ENCODE results near the gene POLH. TPM values are rescaled to one million over a fixed set of nuclear protein-coding genes. Genes with fewer than 3 reads are reported as not detected.

Gene POLH
- total and polyA plus RNA-seq, 2 experiments from 2014 or later: 5.1 to 7.4 TPM

DNA sequence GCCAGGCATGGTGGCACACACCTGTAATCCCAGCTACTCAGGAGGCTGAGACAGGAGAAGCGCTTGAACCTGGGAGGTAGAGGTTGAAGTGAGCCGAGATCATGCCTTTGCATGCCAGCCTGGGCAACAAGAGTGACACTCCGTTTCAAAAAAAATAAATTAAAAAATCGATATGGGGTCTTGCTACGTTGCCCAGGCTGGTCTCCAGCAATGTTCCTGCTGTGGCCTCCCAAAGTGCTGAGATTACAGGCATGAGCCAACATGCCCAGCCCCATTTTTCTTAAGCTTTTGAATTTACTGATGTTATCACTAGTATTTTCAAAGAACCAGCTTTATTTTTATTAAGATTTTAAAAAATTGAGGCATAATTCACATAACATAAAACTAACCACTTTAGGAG, 35.5 kb upstream of the POLH start:
- Histone ChIP-seq H3K27ac (no peak overlapping the region), H3K27me3 (no peaks in the 10 kb centered on the region), H3K4me2 (no peak overlapping the region), H2AFZ (no peak overlapping the region), H4K20me1 (ENCODE audit: insufficient read depth, poor library complexity, severe bottlenecking) (no peaks in the 10 kb centered on the region), H3K36me3 (replicated peaks; ENCODE audit: insufficient read depth, low read depth) (no peaks in the 10 kb centered on the region), H3K9me2 (replicated peaks; ENCODE audit: insufficient read depth) (no peaks in the 10 kb centered on the region), H3K4me1 (ENCODE audit: insufficient read depth) (no peaks in the 10 kb centered on the region), H3K4me3 (no peak overlapping the region), H3K79me2 (no peaks in the 10 kb centered on the region), H3K9me3 (ENCODE audit: low read depth) (no peaks in the 10 kb centered on the region)
- DNase-seq (ENCODE audit: low spot score): no peak
- WGBS (ENCODE audit: low lambda C conversion rate, missing lambda C conversion rate): 96% methylated on average over 5 of the region's 5 CpGs
- no peak for TF ChIP-seq EZH2phosphoT487 (IDR thresholded peaks at IDR 0.05; ENCODE audit: low read depth, severe bottlenecking, unreplicated experiment)
- TF ChIP-seq, protein P1, sequence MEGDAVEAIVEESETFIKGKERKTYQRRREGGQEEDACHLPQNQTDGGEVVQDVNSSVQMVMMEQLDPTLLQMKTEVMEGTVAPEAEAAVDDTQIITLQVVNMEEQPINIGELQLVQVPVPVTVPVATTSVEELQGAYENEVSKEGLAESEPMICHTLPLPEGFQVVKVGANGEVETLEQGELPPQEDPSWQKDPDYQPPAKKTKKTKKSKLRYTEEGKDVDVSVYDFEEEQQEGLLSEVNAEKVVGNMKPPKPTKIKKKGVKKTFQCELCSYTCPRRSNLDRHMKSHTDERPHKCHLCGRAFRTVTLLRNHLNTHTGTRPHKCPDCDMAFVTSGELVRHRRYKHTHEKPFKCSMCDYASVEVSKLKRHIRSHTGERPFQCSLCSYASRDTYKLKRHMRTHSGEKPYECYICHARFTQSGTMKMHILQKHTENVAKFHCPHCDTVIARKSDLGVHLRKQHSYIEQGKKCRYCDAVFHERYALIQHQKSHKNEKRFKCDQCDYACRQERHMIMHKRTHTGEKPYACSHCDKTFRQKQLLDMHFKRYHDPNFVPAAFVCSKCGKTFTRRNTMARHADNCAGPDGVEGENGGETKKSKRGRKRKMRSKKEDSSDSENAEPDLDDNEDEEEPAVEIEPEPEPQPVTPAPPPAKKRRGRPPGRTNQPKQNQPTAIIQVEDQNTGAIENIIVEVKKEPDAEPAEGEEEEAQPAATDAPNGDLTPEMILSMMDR (IDR thresholded peaks at IDR 0.05; ENCODE audit: poor library complexity): no peak
- no peak for TF ChIP-seq EZH2 (IDR thresholded peaks at IDR 0.05; ENCODE audit: borderline replicate concordance)

DNA sequence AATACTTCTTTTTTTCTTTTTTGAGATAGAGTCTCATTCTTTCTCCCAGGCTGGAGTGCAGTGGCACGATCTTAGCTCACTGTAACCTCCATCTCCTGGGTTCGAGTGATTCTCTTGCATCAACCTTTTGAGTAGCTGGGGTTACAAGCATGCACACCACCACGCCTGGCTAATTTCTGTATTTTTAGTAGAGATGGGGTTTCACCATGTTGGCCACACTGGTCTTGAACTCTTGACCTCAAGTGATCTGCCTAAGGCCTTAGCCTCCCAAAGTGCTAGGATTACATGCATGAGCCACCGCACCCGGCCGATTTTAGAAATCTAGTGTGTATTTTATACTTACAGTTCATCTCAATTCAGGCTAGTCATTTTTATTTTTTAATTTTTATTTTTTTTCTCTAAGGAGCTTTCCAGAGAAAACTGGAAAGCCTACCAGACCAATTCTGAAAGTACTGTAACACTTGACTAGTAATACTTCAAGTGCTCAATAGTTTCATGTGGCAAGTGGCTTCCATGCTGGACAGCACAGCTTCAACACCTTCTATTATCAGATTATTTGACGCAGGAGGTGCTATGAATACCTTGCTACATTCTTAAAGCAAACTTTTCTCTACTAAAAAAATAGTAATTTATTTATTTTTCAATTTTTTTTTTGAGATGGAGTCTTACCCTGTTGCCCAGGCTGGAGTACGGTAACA, 34.1 kb upstream of the POLH start:
- H3K27ac ChIP-seq: no peak overlapping the region
- H4K20me1 ChIP-seq (ENCODE audit: insufficient read depth, poor library complexity, severe bottlenecking): no peaks in the 10 kb centered on the region
- DNase-seq (ENCODE audit: low spot score): no peak
- H3K79me2 ChIP-seq: no peaks in the 10 kb centered on the region
- H3K9me3 ChIP-seq (ENCODE audit: low read depth): no peaks in the 10 kb centered on the region
- no peak overlapping the region for H2AFZ ChIP-seq
- H3K4me2 ChIP-seq: no peak overlapping the region
- H3K27me3 ChIP-seq: no peaks in the 10 kb centered on the region
- TF ChIP-seq, protein P1 (IDR thresholded peaks at IDR 0.05; ENCODE audit: poor library complexity): no peak
- no peak for TF ChIP-seq EZH2 (IDR thresholded peaks at IDR 0.05; ENCODE audit: borderline replicate concordance)
- TF ChIP-seq EZH2phosphoT487 (IDR thresholded peaks at IDR 0.05; ENCODE audit: low read depth, severe bottlenecking, unreplicated experiment): no peak
- H3K4me3 ChIP-seq: no peak overlapping the region
- no peaks in the 10 kb centered on the region for H3K36me3 ChIP-seq (replicated peaks; ENCODE audit: insufficient read depth, low read depth)
- WGBS (ENCODE audit: low lambda C conversion rate, missing lambda C conversion rate): 96% methylated on average over 8 of the region's 8 CpGs
- H3K9me2 ChIP-seq (replicated peaks; ENCODE audit: insufficient read depth): no peaks in the 10 kb centered on the region
- no peaks in the 10 kb centered on the region for H3K4me1 ChIP-seq (ENCODE audit: insufficient read depth)

DNA sequence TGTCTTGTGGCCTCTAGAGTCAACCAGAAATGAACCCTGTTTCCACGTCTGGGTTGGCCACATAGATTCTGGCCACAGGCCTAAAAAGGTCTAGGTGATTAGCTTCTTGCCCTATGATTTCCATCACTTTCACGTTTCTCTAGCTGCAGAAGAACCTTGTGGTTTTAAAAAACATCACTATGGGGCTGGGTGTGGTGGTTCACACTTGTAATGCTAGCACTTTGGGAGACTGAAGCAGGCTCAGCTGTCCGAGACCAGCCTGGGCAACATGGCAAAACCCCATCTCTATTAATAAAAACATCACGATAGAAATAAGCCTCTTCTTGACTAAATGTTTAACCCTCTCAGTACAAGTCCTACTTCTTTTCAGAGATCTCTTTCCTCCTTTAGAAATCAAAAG, 31.5 kb upstream of the POLH start:
- H3K27ac ChIP-seq: no peak overlapping the region
- no peak for DNase-seq (ENCODE audit: low spot score)
- H3K9me3 ChIP-seq (ENCODE audit: low read depth): no peaks in the 10 kb centered on the region
- WGBS (ENCODE audit: low lambda C conversion rate, missing lambda C conversion rate): 95% methylated on average over 4 of the region's 4 CpGs
- H3K4me3 ChIP-seq: no peak overlapping the region
- H3K9me2 ChIP-seq (replicated peaks; ENCODE audit: insufficient read depth): no peaks in the 10 kb centered on the region
- H3K4me1 ChIP-seq (ENCODE audit: insufficient read depth): no peaks in the 10 kb centered on the region
- no peaks in the 10 kb centered on the region for H4K20me1 ChIP-seq (ENCODE audit: insufficient read depth, poor library complexity, severe bottlenecking)
- TF ChIP-seq EZH2 (IDR thresholded peaks at IDR 0.05; ENCODE audit: borderline replicate concordance) (no peak), EZH2phosphoT487 (IDR thresholded peaks at IDR 0.05; ENCODE audit: low read depth, severe bottlenecking, unreplicated experiment) (no peak)
- TF ChIP-seq, protein P1 (IDR thresholded peaks at IDR 0.05; ENCODE audit: poor library complexity): no peak
- no peaks in the 10 kb centered on the region for H3K36me3 ChIP-seq (replicated peaks; ENCODE audit: insufficient read depth, low read depth)
- H2AFZ ChIP-seq: no peak overlapping the region
- no peaks in the 10 kb centered on the region for H3K79me2 ChIP-seq
- no peak overlapping the region for H3K4me2 ChIP-seq
- no peaks in the 10 kb centered on the region for H3K27me3 ChIP-seq

Measured in hepatocyte (in vitro differentiated cells).